EH (cell line): Measurements from ENCODE around the gene GCM1.

ENCODE experiments used
- DNase-seq: peaks from one replicate; pipeline ENCODE4 v3.0.0-alpha.2; 2015; ENCODE audit warnings: low read depth

Gene GCM1

DNA sequence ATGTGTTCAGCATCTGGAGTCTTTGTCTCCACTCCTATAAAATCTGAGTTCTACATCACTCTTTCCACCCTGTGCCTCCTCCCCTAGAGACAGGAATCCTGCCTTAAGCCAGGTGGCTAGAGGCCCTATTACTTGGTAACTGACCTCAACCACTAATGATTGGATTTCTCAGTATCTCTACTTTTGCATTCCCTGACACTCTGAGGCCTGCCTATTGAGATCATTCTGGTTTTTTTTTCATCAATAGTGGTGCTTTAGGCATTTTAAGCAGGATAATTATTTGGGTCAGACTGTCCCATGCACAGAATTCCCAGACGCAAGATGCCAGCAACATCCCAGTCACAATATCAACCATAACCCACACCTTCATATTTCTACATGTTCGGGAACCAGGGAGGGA lies 3.9 kb upstream of the GCM1 start:
- DNase-seq: no peak

DNA sequence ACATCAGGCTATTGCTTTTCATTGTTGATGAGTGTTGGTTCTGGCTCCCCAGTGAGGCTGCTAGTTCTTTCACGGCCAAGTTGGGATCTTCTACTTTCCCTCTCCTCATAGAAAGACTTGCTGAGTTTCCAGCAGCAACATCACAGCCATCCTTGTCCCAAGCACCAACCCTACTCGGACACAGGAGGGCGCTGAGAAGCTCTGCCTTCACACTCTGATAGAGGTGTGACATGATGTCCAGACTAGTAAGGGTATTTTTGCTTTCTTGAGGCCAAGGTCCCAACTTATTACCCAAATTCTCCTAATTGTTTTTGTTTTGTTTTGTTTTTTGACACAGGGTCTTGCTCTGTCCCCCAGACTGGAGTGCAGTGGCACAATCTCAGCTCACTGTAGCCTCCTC lies 3.0 kb upstream of the GCM1 start:
- peak; percentile 32 for DNase-seq

DNA sequence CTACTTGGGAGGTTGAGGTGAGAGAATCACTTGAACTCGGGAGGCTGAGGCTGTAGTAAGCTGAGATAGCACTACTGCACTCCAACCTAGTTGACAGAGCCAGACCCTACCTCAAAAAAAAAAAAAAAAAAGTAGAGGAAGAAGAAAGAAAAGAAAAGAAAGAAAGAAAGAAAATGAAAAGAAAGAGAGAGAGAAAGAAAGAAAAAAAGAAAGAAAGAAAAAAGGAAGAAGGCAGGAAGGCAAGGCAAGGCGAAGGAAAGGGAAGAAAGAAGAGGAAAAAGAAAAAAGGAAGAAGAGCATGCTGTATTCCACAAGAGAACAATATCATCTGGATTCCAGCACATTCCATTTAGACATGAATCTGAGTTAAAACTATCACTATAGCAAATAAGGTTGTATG lies 3.8 kb downstream of the GCM1 start:
- no peak for DNase-seq

DNA sequence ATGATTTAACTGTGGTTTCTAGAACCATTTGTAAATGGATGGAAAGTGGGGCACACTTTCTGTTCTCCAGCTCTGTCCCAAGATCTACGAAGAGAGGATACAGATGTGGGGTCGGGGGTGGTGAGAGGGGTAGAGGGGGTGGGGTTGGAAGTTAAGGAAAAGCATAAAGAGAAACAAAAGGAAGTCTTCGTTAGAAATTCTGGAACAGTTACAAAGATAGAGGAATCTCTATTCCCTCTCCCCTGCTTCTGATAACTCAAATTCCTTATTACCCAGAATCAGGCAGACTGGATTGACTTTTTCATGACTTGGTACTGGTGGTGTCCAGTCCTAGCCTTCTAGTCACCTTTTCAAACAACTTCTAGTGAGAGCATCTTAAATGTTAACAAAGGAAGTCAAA lies 4.9 kb downstream of the GCM1 start:
- no peak for DNase-seq

DNA sequence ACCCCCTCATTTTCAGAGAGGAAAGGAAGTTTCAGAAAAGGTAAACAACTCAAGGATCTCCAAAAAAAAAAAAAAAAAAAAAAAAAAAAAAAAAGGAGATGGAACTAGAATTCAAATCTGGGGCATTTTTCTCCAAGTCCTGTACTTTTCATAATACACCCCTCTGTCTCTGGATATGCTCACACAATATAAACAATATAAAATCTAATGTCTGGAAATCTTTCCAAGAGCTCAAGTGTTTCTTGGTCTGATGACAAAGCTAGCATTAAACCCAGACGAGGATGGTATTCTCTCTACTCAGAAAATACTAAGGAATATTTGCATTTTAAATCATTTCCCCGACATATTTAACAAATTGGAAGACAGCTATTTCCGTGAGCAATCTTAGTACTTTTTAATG lies 5.8 kb downstream of the GCM1 start:
- DNase-seq: no peak

DNA sequence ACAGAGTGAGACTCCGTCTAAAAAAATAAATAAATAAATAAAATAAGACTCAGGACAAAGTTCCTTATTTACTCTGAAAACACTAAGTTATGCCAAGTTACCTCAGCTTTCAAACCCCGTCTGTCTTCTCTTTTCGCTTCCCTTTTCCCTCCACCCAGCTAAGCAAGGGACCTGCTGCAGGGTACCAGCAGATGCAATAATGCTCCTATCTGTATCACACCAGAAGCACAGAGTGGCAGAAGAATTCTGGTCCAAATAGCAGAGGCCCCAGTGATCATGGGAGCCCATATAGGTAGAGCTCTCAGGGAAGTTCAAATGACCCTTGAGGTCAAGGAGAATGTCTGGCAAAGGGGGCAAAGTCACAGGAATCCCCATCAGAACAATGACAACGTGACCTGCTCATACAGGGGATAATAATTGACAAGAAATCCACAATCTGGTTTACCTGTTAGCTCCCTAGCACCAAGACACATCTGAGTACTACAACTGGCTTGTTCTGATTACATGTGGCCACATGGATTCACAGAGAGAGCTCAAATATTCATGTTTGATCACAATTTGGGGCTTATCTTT lies 8.7 kb downstream of the GCM1 start:
- DNase-seq: no peak

DNA sequence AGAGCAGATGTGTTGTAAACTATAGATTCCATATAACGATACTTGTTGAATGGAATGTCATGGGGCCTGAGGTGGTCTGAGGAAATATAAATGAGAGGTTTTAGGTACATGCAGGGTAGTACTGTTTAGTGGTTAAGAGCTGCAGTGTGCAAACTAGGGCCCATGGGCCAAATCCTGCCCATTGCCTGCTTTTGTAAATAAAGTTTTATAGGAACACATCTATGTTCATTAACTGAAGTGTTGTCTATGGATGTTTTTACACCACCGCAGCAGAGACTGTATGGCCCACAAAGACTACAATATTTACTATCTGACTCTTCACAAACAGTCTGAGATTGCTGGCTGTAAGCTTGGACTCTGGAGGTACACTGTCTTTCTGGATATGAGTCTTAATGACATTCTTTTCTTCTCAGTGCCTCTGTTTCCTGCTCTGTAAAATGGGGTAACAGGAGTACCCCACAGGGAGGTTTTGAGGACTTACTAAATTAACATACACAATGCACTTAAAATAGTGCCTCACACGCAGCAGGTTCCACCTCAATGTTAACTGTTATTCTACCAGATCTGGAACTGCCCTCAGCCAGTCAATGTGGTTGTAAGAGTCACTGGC lies 12.5 kb downstream of the GCM1 start:
- DNase-seq: no peak

DNA sequence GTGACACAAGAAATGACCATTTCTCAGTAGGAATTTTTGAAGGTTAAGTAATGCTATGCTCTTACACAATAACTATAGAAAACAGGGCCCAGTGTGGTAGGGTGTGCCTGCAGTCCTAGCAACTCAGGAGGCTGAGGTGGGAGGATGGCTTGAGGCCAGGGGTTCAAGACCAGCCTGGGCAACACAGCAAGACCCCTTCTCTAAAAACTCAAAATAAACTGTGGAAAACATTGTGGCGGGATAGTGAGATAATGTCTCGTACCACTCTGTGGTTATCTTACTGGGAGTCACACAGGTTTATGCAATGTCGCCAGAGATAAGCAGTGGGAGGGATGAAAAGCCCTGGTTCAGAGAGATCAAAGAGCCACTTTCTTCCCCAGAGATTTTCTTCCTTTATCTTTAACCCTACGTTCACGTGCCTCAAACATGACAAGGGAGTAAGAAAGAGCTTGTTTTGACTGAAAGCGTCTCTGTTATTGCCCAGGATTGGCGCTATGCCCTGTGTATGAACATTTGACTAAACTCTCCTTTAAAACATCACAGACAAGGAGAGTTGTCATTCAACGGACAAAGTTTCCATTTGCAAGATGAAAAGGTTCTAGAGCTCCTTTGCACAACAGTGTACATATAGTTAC lies 13.9 kb downstream of the GCM1 start:
- DNase-seq: no peak

DNA sequence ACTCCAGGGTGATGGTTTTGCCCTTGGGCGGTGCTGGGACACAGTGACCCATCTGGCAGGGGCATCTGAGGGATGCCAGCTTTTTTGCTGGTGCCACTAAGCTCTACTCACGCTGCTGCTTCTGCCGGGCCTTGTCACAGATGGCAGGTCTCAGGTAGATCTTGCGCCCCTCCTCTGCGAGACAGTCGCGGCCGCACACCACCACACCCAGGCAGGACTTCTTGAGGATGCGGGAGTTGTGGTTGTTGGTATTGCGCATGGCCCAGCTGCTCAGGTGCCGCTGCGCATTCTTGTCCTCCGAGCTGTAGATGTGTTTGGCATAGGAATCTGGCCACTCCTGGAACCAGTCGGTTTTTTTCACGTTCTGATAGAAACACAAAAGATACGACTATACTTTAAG lies 14.7 kb downstream of the GCM1 start:
- no peak for DNase-seq

DNA sequence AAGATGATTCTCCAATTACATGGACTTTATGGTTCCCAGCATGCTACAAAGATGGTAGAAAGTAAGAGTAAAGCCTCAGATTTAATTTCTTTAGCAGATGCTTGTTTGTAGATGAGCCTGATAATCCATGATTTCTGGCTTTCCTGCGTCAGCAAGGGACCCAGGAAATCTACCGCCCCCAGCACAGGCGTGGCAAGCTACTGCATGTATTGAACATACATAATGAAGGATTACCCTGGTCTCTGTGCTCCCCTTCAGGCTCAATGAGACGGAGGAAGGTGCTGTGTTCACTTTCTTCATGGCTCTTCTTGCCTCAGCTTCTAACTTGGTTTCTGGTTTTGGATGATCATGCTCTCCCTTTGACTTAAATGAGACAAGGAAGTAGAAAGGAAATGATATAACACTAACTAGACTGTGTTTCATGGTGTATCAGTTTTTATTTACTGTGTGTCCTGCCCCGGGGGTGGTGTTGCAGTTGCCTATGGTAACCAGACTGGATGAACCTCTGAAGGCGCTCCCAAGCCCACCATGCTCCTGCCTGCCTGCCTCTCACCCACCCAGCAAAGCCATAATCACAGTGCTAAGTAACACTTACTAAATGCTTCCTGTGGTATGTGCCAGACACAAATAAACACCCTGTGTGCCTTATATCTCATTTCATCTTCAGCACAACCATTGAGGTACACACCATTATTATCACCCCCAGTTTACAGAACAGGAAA lies 17.9 kb downstream of the GCM1 start:
- no peak for DNase-seq

DNA sequence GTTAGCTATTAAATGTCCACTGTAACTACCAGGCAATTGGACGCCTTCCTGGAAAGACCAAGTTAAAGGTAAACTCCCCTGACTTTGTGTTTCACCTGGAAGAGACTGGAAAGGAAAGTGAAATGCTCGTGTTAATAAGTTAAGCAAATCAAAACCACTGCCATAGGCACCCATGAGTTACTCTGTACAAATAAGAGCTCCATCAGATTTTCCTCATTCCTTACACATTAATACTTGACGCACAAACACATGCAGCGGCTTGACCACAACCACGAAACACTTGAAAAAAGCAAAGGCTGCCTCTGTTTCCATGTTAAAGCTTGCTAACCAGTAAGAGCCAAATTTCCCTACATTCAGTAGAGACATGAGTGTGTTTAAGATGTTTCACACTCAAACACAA lies 19.8 kb downstream of the GCM1 start:
- peak; percentile 5 for DNase-seq

DNA sequence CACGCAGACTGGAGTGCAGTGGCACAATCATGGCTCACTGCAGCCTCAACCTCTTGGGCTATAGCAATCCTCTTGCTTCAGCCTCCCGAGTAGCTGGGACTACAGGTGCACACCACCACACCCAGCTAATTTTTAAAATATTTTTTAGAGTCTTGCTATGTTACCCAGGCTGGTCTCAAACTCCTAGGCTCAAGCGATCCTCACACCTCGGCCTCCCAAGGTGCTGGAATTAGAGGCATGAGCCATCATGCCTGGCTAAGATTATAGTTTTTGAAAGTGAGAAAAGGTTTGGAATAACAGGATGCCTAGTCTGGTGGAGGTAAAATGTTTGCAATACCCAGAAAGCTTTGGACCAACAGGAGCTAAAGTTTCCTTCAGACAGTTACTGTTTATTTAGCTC lies 23.4 kb downstream of the GCM1 start:
- DNase-seq: no peak

DNA sequence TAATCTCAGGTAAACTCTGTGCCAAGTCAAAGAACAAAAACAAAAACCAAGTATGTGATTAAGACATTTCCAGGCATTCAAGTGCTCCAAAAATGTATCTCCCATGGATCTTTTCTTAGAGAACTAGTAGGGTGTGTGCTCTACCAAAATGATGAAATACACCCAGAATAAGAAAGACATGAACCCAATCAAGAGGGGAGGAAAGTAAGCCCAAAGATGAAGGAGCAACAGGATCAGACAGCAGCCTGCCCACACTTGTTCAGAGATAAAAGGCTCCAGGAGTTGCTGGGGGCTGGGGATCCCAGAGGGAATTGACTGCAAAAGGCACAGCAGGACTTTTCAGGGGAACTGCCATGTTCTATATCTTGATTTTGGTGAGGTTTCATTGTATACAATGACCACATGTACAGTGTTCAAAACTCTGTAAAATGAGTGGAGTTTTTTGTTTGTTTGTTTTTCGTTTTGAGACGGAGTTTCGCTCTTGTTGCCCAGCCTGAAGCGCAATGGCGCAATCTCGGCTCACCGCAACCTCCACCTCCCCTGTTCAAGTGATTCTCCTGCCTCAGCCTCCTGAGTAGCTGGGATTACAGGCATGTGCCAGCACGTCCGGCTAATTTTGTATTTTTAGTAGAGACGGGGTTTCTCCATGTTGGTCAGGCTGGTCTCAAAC lies 24.4 kb downstream of the GCM1 start:
- no peak for DNase-seq

DNA sequence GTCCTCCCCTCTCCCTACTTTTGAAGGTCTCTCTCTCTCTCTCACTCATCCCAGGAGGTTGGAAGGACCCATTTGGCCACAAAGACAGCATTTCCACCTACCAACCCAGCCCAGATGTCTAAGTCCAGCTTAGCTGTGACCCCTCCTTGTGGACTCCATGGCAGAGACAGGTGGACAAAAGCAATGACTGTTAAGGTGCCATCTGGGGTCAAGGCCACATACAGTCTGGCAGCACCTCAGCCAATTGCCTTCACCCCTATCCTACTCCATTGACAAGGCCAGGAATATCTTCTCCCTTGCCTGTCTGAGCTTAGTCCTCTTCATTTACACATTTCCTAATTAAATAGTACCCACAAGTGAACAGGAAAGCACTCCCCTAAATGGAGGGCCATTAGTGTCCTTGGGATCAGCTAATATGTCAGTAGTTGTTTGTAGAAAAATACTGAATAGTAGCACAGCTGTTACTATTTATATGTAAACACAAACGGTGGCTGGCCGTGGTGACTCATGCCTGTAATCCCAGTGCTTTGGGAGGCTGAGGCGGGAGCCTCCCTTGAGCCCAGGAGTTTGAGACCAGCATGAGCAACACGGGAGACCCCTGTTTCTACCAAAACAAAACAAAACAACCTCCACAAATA lies 28.8 kb downstream of the GCM1 start:
- peak; percentile 68 for DNase-seq

DNA sequence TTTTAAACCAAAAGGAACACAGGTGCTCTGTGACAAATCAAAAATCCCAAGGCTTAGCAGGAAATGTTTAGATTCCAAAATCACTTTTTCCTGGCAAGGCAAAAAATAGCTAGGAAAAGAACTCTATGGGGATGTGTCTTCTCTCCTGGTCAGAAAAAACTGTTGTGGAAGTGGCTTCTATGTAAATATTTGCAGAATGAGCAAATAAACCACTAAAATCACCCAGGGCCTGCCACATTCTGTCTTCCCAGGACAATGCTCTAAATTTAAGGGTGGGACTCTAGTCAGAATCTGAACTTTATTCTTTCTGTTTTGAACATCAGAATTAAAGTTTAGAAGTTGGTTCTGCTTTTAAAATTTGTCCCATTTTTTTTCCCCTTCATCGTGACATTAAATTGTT lies 29.3 kb downstream of the GCM1 start:
- DNase-seq: peak; percentile 53

DNA sequence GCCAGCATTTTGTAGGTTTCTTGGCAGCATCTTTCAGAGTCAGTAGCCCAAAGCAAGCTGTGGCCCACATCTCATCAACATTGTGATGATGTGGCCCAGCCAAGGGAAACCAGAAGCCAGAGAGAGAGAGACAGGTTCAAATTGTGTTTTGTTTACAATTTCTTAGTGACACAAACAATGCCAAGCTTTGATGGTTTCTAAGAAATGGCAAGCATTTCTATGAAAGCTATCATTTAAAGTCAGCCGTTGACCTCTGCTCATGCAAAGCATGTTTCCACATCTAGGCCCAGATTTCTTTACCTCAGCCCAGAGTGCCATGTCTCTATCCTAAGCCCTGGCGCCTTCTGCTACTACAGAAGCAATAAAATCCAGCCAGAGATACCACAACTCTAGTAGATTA lies 32.9 kb downstream of the GCM1 start:
- no peak for DNase-seq

DNA sequence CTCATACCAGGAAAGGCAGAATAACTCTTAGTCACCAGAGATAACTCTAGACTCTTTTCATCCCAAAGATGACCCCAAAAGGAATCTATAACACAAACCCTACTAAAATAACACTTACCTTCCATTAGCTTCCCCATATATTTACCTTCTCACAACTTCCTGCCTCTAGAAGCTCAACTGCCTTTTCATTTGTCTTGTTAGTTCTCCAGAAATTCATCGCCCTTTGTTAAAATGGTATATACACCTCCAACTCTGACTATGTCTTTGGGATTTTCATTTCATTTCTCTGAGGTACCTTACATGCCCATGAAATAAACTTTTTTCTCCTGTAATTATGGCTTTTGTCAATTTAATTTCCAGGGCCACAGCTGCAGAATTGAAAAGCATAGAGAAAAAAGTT lies 33.5 kb downstream of the GCM1 start:
- DNase-seq: no peak

DNA sequence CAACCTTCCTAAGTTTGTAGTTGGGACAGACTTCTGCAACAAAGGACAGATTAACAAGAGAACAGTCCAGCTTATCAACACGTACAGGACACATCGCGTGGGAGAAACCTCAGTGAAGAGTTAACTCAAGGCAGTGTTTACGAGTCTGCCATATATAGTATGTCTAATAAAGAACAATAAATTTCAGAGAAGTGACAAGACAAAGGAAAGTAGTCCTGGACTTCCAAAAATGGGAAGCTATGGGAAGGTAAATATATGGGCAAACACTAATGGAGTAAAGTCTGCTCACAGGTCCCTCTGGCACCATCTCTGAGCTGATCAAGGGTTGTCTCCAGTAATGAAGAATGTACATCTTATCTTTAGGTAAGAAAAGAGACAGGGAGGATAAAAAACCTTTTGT lies 34.9 kb downstream of the GCM1 start:
- no peak for DNase-seq

DNA sequence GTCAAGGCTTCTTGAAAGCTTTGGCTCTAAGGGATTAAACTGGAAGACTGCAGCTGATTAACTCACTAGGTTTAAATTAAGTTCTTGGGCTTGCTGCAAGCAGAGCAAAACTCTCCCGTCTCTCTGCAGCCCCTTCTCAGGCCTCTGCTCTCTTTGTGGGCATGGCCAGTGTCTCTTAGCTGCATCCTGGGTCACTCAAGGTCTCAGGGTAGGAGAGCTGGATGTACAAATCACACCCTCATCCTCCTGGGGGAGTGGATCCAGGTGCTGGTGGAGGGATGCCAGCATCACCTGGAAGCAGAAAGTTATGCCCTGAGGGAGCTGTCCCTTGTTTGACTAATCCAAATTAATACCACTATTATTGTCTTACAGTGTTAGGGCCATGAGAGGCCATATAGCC lies 35.8 kb downstream of the GCM1 start:
- DNase-seq: no peak

DNA sequence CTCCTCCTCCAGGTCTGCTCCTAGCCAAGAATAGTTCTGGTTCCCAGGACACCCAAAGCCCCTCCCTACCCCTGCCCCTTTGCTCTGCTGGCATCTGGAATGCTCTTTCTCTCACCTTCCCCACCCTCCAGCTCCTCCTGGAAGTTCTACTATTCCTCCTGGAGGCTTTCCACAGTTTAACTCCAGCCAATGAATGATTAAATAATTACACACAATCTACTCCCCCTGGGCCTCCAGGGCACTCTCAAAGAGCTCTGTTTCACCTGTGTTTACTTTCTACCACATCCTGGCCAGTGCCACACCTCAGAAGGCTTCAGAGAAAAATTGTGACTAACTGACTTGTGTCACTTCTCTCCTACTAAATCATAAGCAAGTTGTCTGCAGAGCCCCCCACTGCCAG lies 36.2 kb downstream of the GCM1 start:
- no peak for DNase-seq

DNA sequence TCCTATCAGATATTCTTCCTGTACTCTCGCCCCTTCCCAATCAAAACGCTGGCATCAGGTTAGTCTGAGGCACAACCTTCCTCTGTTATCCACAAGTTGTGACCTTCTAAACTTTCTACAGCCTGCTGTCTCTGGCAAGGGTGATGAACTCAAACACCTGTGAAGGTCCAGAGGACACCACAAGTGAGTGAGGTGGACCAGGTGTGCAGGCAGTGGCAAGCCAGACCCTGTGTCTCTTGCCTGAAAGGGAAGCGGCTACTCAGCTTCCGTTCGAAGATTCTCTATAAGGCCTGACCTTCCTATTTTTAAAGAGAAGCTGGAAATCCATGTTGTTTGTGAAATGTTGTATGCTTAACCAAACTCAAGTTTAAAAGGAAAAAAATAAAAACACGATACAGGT lies 36.8 kb downstream of the GCM1 start:
- no peak for DNase-seq

DNA sequence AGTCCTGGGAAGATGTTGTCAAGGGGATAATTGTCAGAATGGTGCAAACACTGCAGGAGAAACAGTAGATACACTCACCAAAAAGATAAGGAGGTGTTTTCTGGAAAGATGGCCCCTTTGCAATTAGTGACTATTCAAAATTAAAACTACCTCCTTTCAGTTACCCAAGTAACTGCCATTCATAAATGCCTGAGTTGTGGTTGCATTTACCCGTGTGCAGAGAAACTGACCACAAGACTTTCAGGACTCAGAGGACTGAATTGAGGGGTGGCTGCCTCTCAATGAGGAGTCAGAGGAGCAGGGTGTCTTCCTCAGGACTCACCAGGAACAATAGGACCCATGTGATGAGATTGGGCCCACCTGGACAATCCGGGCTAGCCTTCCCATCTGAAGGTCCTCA lies 39.0 kb downstream of the GCM1 start:
- DNase-seq: no peak
